GM11168 (cell line): ENCODE results near the gene ATP8A1.
"Not testable (repeated sequence)": the region's sequence is repeated elsewhere in the genome, so short reads cannot be mapped to it uniquely, and the experiment has no call there.

ENCODE experiments used
- in situ Hi-C: fragments of 300-500 bp; cut with MboI; formaldehyde crosslinking; loops from one replicate; pipeline ENCODE4 v1.12.0; 2022; ENCODE audit warnings: low sequenced_read_pairs; ENCODE audit not compliant: unreplicated experiment

Gene ATP8A1

GRCh38 chr4:42519803-42520417, 137.0 kb downstream of the ATP8A1 start:
- in situ Hi-C loops, result loop anchor here (5.0 to 10.0 kb wide), 2 partner anchors 153 to 245 kb away; no protein-coding TSS in a partner anchor

- in situ Hi-C loops, result loop anchor here (5.0 to 10.0 kb wide), 2 partner anchors 148 to 241 kb away; no protein-coding TSS in a partner anchor
Measured at GRCh38 chr4:42515156-42515884, 141.6 kb downstream of the ATP8A1 start.

GRCh38 chr4:42513748-42514492, 143.0 kb downstream of the ATP8A1 start:
- in situ Hi-C loops, result loop anchor here (10.0 kb wide), 1 partner anchor 239 kb away; no protein-coding TSS in a partner anchor

GRCh38 chr4:42512226-42512625, 144.7 kb downstream of the ATP8A1 start:
- in situ Hi-C loops, result loop anchor here (10.0 kb wide), 1 partner anchor 237 kb away; no protein-coding TSS in a partner anchor

GRCh38 chr4:42510225-42510624, 146.7 kb downstream of the ATP8A1 start:
- in situ Hi-C loops, result loop anchor here (10.0 kb wide), 1 partner anchor 235 kb away; no protein-coding TSS in a partner anchor

- in situ Hi-C loops, result no loop called here
Measured at GRCh38 chr4:42501624-42502401, 155.1 kb downstream of the ATP8A1 start.

GRCh38 chr4:42498040-42498439, 158.9 kb downstream of the ATP8A1 start:
- in situ Hi-C loops, result no loop called here

GRCh38 chr4:42497142-42497910, 159.6 kb downstream of the ATP8A1 start:
- in situ Hi-C loops, result no loop called here

- in situ Hi-C loops, result no loop called here
Measured at GRCh38 chr4:42492962-42493361, 163.9 kb downstream of the ATP8A1 start.

- in situ Hi-C loops, result no loop called here
Measured at GRCh38 chr4:42490015-42490414, 166.9 kb downstream of the ATP8A1 start.

GRCh38 chr4:42489095-42489494, 167.8 kb downstream of the ATP8A1 start:
- in situ Hi-C loops, result no loop called here

- in situ Hi-C loops, result no loop called here
Measured at GRCh38 chr4:42488554-42488953, 168.4 kb downstream of the ATP8A1 start.

- in situ Hi-C loops, result no loop called here
Measured at GRCh38 chr4:42488114-42488513, 168.8 kb downstream of the ATP8A1 start.

GRCh38 chr4:42487230-42487629, 169.7 kb downstream of the ATP8A1 start:
- in situ Hi-C loops, result no loop called here

GRCh38 chr4:42486156-42486555, 170.7 kb downstream of the ATP8A1 start:
- in situ Hi-C loops, result not testable (repeated sequence)

- in situ Hi-C loops, result no loop called here
Measured at GRCh38 chr4:42484630-42485029, 172.3 kb downstream of the ATP8A1 start.

GRCh38 chr4:42483426-42484379, 173.2 kb downstream of the ATP8A1 start:
- in situ Hi-C loops, result no loop called here
